ENCODE measurements around the gene CSAD.

GRCh38 chr12:53176750-53177149, 4.0 kb downstream of the CSAD start:
- TF ChIP-seq CTCF (conservative IDR thresholded peaks at IDR 0.05; ENCODE audit: low read depth, low read length) = no peak
- TF ChIP-seq EZH2 (IDR thresholded peaks at IDR 0.05; ENCODE audit: borderline replicate concordance, low read depth, low read length, poor library complexity, severe bottlenecking) = no peak
